Measurements from ENCODE around the gene SP1.

The SP1 gene

DNA sequence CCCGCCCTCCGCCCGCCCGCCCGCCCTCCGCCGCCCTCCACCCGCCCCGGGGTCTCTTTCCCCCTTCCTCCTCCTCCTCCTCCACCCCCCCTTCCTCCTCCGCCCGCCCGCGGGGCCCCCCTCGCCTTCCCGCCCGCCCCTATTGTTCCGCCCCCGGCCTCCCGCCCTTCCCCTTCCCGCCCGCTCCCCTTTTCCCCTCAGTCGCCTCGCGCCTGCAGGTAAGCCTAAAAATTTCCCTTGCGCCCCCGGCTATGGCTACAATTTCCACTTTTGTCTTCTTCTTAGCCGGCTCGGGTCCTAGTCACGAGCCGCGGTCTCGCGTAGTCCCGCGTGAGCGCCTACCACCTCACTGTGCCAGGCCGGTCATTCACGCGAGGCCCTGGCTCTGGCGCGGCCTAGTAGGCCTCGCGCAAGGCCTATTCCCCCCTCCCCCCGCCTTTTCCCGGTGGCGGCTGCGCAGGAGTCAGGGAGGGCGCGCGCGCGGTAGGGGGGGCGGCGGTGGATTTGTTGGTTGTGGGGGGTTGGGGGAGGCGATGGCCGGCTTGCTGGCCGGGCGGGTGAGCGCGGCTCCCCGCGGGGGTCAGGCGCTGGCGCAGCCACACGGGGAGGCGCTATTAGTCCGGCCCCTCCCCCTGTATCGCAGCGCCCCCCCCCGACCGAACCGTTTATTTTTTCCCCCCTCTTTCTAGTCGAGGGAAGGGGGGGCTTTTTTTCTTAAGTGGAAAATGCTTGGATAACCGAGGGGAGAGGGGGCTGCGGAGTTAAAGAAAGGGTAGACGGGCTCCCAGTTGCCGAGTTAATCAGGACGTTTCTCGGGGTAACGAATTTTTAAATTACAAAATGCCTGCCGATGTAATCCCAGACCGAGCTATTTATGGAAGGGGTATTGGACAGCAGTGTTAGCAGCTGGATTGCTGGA lies 72.4 kb downstream of the SP1 start:
- DNase-seq (ENCODE audit: low read depth) = peak; percentile 65

- no peak for DNase-seq (ENCODE audit: low read depth)
These were observed 74.1 kb downstream of the SP1 start for GRCh38 chr12:53453953-53454640.

DNA sequence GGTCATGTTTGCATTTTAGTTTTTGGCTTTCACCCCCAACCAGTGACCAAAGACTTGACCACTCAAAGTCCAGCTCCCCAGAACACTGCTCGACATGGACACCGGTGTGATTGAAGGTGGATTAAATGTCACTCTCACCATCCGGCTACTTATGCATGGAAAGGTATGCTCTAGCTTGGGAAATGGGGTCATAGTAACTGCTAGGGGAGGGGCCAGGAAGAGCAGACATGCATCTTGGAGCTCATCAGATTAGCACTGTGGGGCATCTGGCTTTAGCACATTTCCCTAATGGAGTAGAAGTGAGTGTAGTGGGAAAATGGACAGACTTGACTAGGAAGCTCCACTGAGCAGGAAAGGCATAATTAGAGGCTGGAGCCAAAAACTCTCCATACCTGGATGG lies 74.7 kb downstream of the SP1 start:
- DNase-seq (ENCODE audit: low read depth) = no peak

GRCh38 chr12:53456654-53457366 lies 76.8 kb downstream of the SP1 start:
- no peak for DNase-seq (ENCODE audit: low read depth)

DNA sequence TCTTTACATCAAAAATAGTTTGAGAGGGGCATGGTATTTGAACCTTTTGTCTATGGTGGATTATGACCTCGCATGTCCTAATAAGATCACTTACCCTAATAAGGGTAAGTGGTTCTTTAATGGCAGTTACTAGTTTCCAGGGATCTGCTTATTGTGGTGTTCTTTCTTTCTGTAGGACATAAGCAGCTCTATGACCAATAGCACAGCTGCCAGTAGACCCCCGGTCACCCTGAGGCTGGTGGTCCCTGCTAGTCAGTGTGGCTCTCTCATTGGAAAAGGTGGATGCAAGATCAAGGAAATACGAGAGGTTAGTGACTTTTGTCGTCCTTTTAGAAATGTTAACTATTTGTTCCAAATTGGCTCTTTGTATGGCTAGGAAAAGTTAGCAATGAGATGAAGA lies 79.1 kb downstream of the SP1 start:
- no peak for DNase-seq (ENCODE audit: low read depth)

GRCh38 chr12:53461059-53461458 lies 81.1 kb downstream of the SP1 start:
- DNase-seq (ENCODE audit: low read depth) = no peak

DNA sequence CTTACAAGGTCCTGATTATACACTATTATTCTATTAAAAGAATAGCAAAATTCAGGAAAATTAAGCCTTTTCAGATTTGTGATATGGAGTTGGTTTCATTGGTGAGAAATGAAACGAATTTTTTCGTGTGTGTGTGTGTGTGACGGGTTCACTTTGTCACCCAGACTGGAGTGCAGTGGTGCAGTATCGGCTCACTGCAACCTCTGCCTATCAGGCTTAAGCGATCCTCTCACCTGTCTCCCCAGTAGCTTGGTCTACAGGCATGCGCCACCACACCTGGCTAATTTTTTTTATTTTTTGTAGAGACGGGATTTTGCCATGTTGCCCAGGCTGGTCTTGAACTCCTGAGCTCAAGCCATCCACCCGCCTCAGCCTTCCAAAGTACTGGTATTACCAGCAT lies 81.6 kb downstream of the SP1 start:
- no peak for DNase-seq (ENCODE audit: low read depth)

DNA sequence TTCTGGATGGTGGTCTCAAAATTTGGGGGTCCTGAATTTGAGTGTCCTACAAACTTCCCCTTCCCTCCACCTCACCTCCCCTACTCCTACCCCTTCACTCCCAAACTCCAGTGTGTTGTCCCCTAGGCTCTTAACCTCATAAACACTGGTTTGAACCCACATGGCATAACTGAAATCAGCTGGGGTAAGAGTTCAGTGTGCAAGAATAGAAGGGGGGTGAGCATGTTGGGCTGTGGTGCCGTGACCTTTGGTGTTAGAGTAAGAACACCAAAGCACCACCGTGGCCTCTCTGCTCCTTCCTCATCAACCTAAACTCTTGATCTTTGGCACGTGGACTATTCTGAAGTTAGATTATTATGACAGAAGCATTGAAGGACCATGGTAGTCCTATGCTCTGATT lies 83.0 kb downstream of the SP1 start:
- DNase-seq (ENCODE audit: low read depth) = no peak

DNA sequence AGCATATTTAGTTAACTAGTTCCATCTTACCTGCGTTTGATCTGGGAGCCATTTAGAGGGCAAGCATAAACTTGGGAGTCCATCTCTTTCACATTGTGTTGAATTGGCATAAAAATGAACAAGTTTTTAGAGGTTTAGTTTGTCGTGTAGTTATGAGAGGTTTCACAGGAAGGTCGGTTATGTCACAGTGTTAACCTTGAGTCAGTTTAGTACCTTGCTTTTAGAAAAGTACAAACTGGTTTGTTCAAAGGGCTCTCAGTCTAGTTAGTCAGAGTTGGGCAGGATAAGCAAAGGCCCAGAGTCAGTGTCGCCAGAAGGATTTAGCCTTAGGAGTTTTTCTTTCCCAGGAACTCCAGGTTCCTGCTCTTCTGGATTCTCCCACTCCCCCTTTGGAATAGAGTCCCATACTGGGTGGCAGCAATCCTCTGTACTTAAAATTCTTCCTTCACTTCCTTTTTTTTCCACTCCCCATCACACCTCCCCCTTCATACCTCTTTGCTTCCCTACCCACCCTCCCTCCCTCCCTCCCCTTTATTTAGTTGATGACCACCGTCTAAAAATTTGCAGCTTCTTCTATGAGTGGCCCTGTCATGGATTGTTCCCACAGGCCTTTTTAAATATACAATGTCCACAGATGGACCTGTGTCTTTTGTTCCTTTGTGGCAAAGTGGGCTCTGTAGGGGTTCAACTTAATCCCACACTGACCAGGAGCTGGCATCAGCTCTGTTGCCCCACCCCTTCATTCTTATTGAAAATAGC lies 84.0 kb downstream of the SP1 start:
- no peak for DNase-seq (ENCODE audit: low read depth)

DNA sequence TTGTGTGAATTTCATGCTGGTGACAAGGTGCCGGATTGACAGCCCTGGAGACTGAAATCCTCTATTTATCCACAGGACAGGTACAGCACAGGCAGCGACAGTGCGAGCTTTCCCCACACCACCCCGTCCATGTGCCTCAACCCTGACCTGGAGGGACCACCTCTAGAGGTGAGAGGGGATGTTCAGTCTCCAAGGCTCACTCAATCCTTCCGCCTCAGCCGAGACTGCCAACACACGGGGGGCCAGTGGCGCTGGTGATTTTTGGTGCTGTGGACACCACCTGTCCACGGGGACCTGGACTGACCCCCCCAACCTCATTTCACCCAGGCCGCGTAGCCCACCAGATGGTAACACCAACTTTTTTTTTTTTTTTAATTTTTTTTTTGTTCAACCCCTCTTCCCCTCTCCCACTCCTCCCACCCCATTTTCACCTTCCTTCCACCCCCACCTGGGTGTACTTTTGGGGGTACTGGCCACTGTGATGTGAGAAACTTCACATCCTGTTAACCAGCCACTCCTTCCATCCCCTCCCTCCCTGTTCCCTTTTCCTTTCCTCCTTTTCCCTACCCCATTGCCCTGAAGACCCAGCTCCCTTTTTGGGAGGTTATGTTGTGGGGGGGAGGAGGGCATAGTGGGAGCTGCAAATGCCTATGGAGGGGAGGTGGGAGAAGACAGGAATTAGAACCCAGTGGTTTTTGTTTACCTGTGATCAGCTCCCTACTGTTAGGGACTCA lies 84.9 kb downstream of the SP1 start:
- DNase-seq (ENCODE audit: low read depth) = no peak

GRCh38 chr12:53465679-53466078 lies 85.7 kb downstream of the SP1 start:
- DNase-seq (ENCODE audit: low read depth) = no peak

All from stimulated activated CD8-positive, alpha-beta memory T cell treated with anti-CD3 and anti-CD28 coated beads, Interleukin-12 subunit alpha, Interleukin-12 subunit beta, amount 100 ng/mL, for 1 hour (primary cell).